Mesendoderm (in vitro differentiated cells): ENCODE data around the gene SGSM1.

Source experiments
- DNase-seq: peaks from one replicate; pipeline ENCODE4 v3.0.0; 2013
- H2AK5ac ChIP-seq: 2 replicates; pipeline ENCODE4 v1.6.1; 2013; ENCODE audit warnings: low read length, inconsistent platforms
- H2BK120ac ChIP-seq: 2 replicates; pipeline ENCODE4 v1.6.1; 2013; ENCODE audit warnings: low read depth, mild to moderate bottlenecking, low read length, moderate library complexity, mixed read lengths
- H2BK15ac ChIP-seq: replicated peaks from 2 replicates; pipeline ENCODE4 v1.6.1; 2013; ENCODE audit warnings: low read depth, mild to moderate bottlenecking, moderate library complexity
- H2BK5ac ChIP-seq: 2 replicates; pipeline ENCODE4 v1.6.1; 2013; ENCODE audit warnings: low read length, inconsistent platforms
- H3K18ac ChIP-seq: 2 replicates; pipeline ENCODE4 v1.6.1; 2013; ENCODE audit warnings: mild to moderate bottlenecking, low read length, mixed read lengths
- H3K23ac ChIP-seq: one replicate; pipeline ENCODE4 v1.6.1; 2013; ENCODE audit warnings: low read length
- H3K27ac ChIP-seq: 2 replicates; pipeline ENCODE4 v1.5.1; 2013; ENCODE audit warnings: low read depth, mild to moderate bottlenecking, inconsistent platforms, low read length, moderate library complexity
- H3K27me3 ChIP-seq: 2 replicates; pipeline ENCODE4 v1.6.1; 2013; ENCODE audit warnings: low read length, control low read depth, mild to moderate bottlenecking, inconsistent platforms; ENCODE audit not compliant: insufficient read depth, poor library complexity
- H3K36me3 ChIP-seq: 2 replicates; pipeline ENCODE4 v1.6.1; 2013; ENCODE audit warnings: low read length, inconsistent platforms; ENCODE audit not compliant: control insufficient read depth, insufficient read depth
- H3K4ac ChIP-seq: one replicate; pipeline ENCODE4 v1.6.1; 2013; ENCODE audit warnings: low read depth, mild to moderate bottlenecking, low read length, moderate library complexity
- H3K4me1 ChIP-seq: 2 replicates; pipeline ENCODE4 v1.6.1; 2013; ENCODE audit warnings: low read depth, low read length, inconsistent platforms; ENCODE audit not compliant: control insufficient read depth
- H3K4me2 ChIP-seq: 2 replicates; pipeline ENCODE4 v1.6.1; 2013; ENCODE audit warnings: low read length
- H3K4me3 ChIP-seq: 2 replicates; pipeline ENCODE4 v1.5.1; 2013; ENCODE audit warnings: mild to moderate bottlenecking, low read length
- H3K56ac ChIP-seq: one replicate; pipeline ENCODE4 v1.6.1; 2013; ENCODE audit warnings: low read length
- H3K79me1 ChIP-seq: 2 replicates; pipeline ENCODE4 v1.6.1; 2013; ENCODE audit warnings: low read length, inconsistent platforms
- H3K79me2 ChIP-seq: 2 replicates; pipeline ENCODE4 v1.6.1; 2013; ENCODE audit warnings: mild to moderate bottlenecking, low read length; ENCODE audit not compliant: control insufficient read depth, insufficient read depth
- H3K9ac ChIP-seq: 2 replicates; pipeline ENCODE4 v1.6.1; 2013; ENCODE audit warnings: low read length, inconsistent platforms
- H4K5ac ChIP-seq: one replicate; pipeline ENCODE4 v1.6.1; 2013; ENCODE audit warnings: low read length
- H4K8ac ChIP-seq: one replicate; pipeline ENCODE4 v1.6.1; 2013; ENCODE audit warnings: low read depth, mild to moderate bottlenecking, control low read depth, low read length, moderate library complexity
- WGBS: extraction: QIAGEN DNeasy Blood & Tissue Kit; methylation state at CpG from one replicate; pipeline ENCODE4 v1.1.7; 2013; ENCODE audit warnings: low lambda C conversion rate, missing lambda C conversion rate; ENCODE audit not compliant: insufficient coverage; ENCODE audit errors: extremely low coverage; 5-methylcytosine and 5-hydroxymethylcytosine counted together

The SGSM1 gene

DNA sequence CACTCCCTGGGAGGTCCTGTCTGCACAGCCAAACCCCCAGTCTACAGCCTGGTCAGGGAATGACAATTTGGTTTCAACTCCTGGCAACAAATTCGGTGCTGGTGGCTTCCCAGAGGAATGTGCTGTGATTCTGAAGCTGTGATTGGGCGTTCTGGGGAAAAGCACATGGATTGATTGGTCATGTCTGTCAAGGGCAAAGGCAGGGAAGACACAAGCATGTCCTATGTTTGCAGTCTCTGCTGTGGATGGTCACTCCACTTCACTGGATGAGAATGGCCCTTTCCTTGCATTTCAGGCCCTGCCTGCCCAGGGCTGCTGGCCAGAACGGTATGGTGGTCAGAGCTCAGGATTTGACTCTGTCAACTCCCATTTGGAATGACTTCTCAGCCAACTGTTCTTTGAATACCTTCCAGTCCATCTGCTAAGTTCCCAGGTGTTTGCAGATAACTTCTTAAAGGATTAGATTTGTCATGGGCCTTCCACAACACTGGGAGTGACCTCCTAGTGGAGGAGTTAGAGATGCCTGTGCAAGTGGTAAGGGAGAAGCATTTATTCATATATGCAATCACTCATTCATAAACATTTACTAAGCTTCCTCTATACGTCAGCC is 42.7 kb downstream of the SGSM1 start:
- Histone ChIP-seq H3K18ac (no peak overlapping the region), H3K56ac (no peak overlapping the region), H2BK15ac (no peak overlapping the region), H3K4me1 (no peaks in the 10 kb centered on the region), H4K8ac (no peak overlapping the region), H3K79me2 (no peaks in the 10 kb centered on the region), H3K27ac (no peak overlapping the region), H3K4me3 (no peak overlapping the region), H4K5ac (no peak overlapping the region), H3K9ac (no peak overlapping the region), H3K27me3 (no peaks in the 10 kb centered on the region), H2BK5ac (no peak overlapping the region), H3K36me3 (no peaks in the 10 kb centered on the region), H2AK5ac (no peak overlapping the region), H3K79me1 (no peaks in the 10 kb centered on the region), H3K23ac (no peak overlapping the region), H3K4me2 (no peak overlapping the region), H3K4ac (no peak overlapping the region), H2BK120ac (no peak overlapping the region)
- no CpG with 5 or more reads among the region's 4 CpGs for WGBS
- DNase-seq, result no peak

DNA sequence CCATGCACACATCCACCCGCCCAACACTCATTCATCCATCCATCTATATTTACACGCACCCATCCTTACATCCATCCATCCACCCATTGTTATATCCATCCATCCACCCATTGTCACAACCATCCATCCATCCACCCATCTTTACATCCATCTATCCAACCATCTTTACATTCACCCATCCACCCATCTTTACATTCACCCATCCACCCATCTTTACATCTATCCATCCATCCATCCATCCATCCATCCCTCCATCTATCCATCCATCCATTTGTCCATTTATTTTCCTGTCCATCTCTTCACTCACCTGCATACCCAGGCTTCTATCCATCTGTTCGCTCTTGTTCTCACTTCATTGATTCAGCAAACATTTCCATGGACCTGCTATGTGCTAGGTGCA is 49.8 kb downstream of the SGSM1 start:
- H4K8ac ChIP-seq, result no peak overlapping the region
- H4K5ac ChIP-seq, result no peak overlapping the region
- no peaks in the 10 kb centered on the region for H3K36me3 ChIP-seq
- no peak overlapping the region for H3K9ac ChIP-seq
- H3K27ac ChIP-seq, result no peak overlapping the region
- H3K23ac ChIP-seq, result no peak overlapping the region
- H2BK120ac ChIP-seq, result no peak overlapping the region
- no peaks in the 10 kb centered on the region for H3K79me1 ChIP-seq
- H2BK15ac ChIP-seq, result no peak overlapping the region
- no peak overlapping the region for H3K4me2 ChIP-seq
- no peak for DNase-seq
- H3K4me1 ChIP-seq, result no peaks in the 10 kb centered on the region
- no CpG with 5 or more reads among the region's 3 CpGs for WGBS
- no peak overlapping the region for H3K4me3 ChIP-seq
- no peaks in the 10 kb centered on the region for H3K27me3 ChIP-seq
- H3K56ac ChIP-seq, result no peak overlapping the region
- H2AK5ac ChIP-seq, result no peak overlapping the region
- no peaks in the 10 kb centered on the region for H3K79me2 ChIP-seq
- H3K18ac ChIP-seq, result no peak overlapping the region
- no peak overlapping the region for H3K4ac ChIP-seq
- H2BK5ac ChIP-seq, result no peak overlapping the region

- Histone ChIP-seq H4K8ac (no peak overlapping the region), H3K36me3 (no peaks in the 10 kb centered on the region), H3K27me3 (no peaks in the 10 kb centered on the region), H3K4me1 (no peaks in the 10 kb centered on the region), H3K4me3 (no peak overlapping the region), H3K79me1 (no peaks in the 10 kb centered on the region), H3K18ac (no peak overlapping the region), H2BK15ac (no peak overlapping the region), H4K5ac (no peak overlapping the region), H3K56ac (no peak overlapping the region), H3K4me2 (no peak overlapping the region), H2BK120ac (no peak overlapping the region), H3K79me2 (no peaks in the 10 kb centered on the region), H3K9ac (no peak overlapping the region), H3K27ac (no peak overlapping the region), H3K4ac (no peak overlapping the region), H3K23ac (no peak overlapping the region), H2AK5ac (no peak overlapping the region), H2BK5ac (no peak overlapping the region)
- WGBS, result no CpG with 5 or more reads among the region's 2 CpGs
- DNase-seq, result no peak
Observed at GRCh38 chr22:24857576-24857975, 51.6 kb downstream of the SGSM1 start.

GRCh38 chr22:24859587-24859986 is 53.6 kb downstream of the SGSM1 start:
- Histone ChIP-seq H3K4me3 (no peak overlapping the region), H3K4me2 (no peak overlapping the region), H4K8ac (no peak overlapping the region), H3K23ac (no peak overlapping the region), H3K56ac (no peak overlapping the region), H2BK15ac (no peak overlapping the region), H3K79me1 (no peaks in the 10 kb centered on the region), H2BK120ac (no peak overlapping the region), H3K27ac (no peak overlapping the region), H3K36me3 (no peaks in the 10 kb centered on the region), H4K5ac (no peak overlapping the region), H3K4me1 (no peaks in the 10 kb centered on the region), H3K27me3 (no peaks in the 10 kb centered on the region), H3K9ac (no peak overlapping the region), H2BK5ac (no peak overlapping the region), H3K4ac (no peak overlapping the region), H3K18ac (no peak overlapping the region), H3K79me2 (no peaks in the 10 kb centered on the region), H2AK5ac (no peak overlapping the region)
- WGBS, result no CpG with 5 or more reads among the region's 9 CpGs
- DNase-seq, result no peak

DNA sequence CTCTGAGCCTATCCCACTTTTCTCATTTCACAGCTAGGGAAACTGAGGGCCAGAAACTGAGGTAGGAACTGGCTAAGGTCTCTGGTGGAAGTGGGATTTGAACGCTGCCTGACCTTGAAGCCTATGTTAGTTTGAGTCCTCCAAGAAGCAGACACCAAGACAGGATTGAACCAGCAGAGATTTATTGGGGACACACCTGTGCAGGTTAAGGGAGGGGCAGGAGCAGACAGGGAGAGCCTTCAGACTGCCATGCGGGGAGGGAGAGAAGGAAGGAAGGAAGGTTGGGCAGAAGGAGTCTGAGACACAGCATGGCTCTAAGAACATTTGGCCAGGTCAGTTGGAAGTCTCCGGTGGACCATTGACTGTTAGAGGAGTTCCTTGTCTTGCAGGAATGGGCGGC is 59.5 kb downstream of the SGSM1 start:
- DNase-seq, result no peak
- H3K23ac ChIP-seq, result no peak overlapping the region

GRCh38 chr22:24867323-24868022 is 61.5 kb downstream of the SGSM1 start:
- Histone ChIP-seq H3K4ac (no peak overlapping the region), H3K9ac (no peak overlapping the region), H3K23ac (no peak overlapping the region), H3K27me3 (no peaks in the 10 kb centered on the region), H3K4me1 (no peaks in the 10 kb centered on the region), H2BK120ac (no peak overlapping the region), H3K79me2 (no peaks in the 10 kb centered on the region), H2BK5ac (no peak overlapping the region), H3K36me3 (no peaks in the 10 kb centered on the region), H3K4me2 (no peak overlapping the region), H3K4me3 (no peak overlapping the region), H3K56ac (no peak overlapping the region), H2AK5ac (no peak overlapping the region), H4K8ac (no peak overlapping the region), H3K18ac (no peak overlapping the region), H4K5ac (no peak overlapping the region), H3K79me1 (no peaks in the 10 kb centered on the region), H3K27ac (no peak overlapping the region), H2BK15ac (no peak overlapping the region)
- DNase-seq, result no peak
- WGBS, result no CpG with 5 or more reads among the region's 8 CpGs

More for the DNA sequence above, 59.5 kb downstream of the SGSM1 start:
- Histone ChIP-seq H3K4me3 (no peak overlapping the region), H3K9ac (no peak overlapping the region), H3K27ac (no peak overlapping the region), H2AK5ac (no peak overlapping the region), H3K18ac (no peak overlapping the region), H3K4ac (no peak overlapping the region), H2BK15ac (no peak overlapping the region), H3K27me3 (no peaks in the 10 kb centered on the region), H3K56ac (no peak overlapping the region), H3K36me3 (no peaks in the 10 kb centered on the region), H3K79me1 (no peaks in the 10 kb centered on the region), H3K4me1 (no peaks in the 10 kb centered on the region), H2BK120ac (no peak overlapping the region), H2BK5ac (no peak overlapping the region), H4K8ac (no peak overlapping the region), H3K4me2 (no peak overlapping the region), H3K79me2 (no peaks in the 10 kb centered on the region), H4K5ac (no peak overlapping the region)
- no CpG with 5 or more reads among the region's 4 CpGs for WGBS
